Kidney (tissue), 14 donors: Measurements from ENCODE around the gene CAMTA1. TPM values are rescaled to one million over a fixed set of nuclear protein-coding genes. Genes with fewer than 3 reads are reported as not detected.

ENCODE experiments used
- DNase-seq, 5 donors: peaks; one replicate each; pipeline ENCODE4 v3.0.0-alpha.2; 2013 to 2020
- FAIRE-seq: peaks from 2 replicates; lab custom pipeline; 2012; peaks lifted over from hg19 to GRCh38; lab: Jason Lieb, UNC
- H3K27ac ChIP-seq, 2 donors: one replicate each; pipeline ENCODE4 v1.7.0; 2013; ENCODE audit warnings: low read depth in 2 of 2, low read length in 2 of 2, inconsistent platforms in 1 of 2
- H3K27me3 ChIP-seq: one replicate; pipeline ENCODE4 v1.7.1; 2013; ENCODE audit warnings: low read length, inconsistent platforms; ENCODE audit not compliant: control insufficient read depth, insufficient read depth
- H3K36me3 ChIP-seq, 3 donors: one replicate each; pipeline versions ENCODE4 v1.7.0 to v1.7.1; 2013; ENCODE audit warnings: low read length in 3 of 3, control low read depth in 1 of 3, inconsistent platforms in 1 of 3; ENCODE audit not compliant: insufficient read depth in 3 of 3, control insufficient read depth in 2 of 3
- H3K4me1 ChIP-seq, 3 donors: one replicate each; pipeline versions ENCODE4 v1.7.0 to v1.7.1; 2013; ENCODE audit warnings: low read length in 3 of 3, inconsistent platforms in 1 of 3, low read depth in 1 of 3; ENCODE audit not compliant: control insufficient read depth in 2 of 3, insufficient read depth in 2 of 3
- H3K4me3 ChIP-seq, 3 donors: one replicate each; pipeline versions ENCODE4 v1.7.0 to v1.8.1; 2013; ENCODE audit warnings: low read length in 3 of 3, control low read depth in 1 of 3, inconsistent platforms in 1 of 3
- H3K9ac ChIP-seq, 3 donors: one replicate each; pipeline versions ENCODE4 v1.7.0 to v1.7.1; 2013; ENCODE audit warnings: low read length in 3 of 3, control low read depth in 1 of 3, inconsistent platforms in 1 of 3
- H3K9me3 ChIP-seq, 3 donors: one replicate each; pipeline versions ENCODE4 v1.7.0 to v1.7.1; 2013; ENCODE audit warnings: low read length in 3 of 3, control low read depth in 1 of 3, inconsistent platforms in 1 of 3; ENCODE audit not compliant: control insufficient read depth in 2 of 3, insufficient read depth in 1 of 3
- intact Hi-C: fragments of 100-400 bp; cut with DNase I; formaldehyde crosslinking; loops from one replicate; pipeline ENCODE4 v1.11.1; 2022
- polyA plus RNA-seq: library from polyadenylated mRNA; stranded (reverse); fragments of 350-450 nt; fragmentation: Illumina TruSeq; extraction: RNeasy Lipid Tissue Mini Kit (QIAGEN cat#74804); gene quantifications from one replicate; pipeline ENCODE4 v1.2.3, GENCODE V29; 2014; ENCODE audit warnings: low read depth, low replicate concordance; ENCODE audit not compliant: insufficient read depth
- total RNA-seq: library from RNA; stranded (reverse); fragmentation: NEBNext Ultra II Directional; extraction: Animal tissue kit (Norgen Biotek cat#: 25700); gene quantifications from one replicate; pipeline ENCODE4 v1.2.1, GENCODE V29; 2021
- TF ChIP-seq, protein P1 (sequence below): IDR thresholded peaks from 3 replicates; pipeline ENCODE4 v1.5.1; 2012; ENCODE audit warnings: mild to moderate bottlenecking, moderate library complexity, borderline replicate concordance; ENCODE audit not compliant: insufficient read depth; ENCODE audit errors: extremely low read depth
- donor health status: control.
- donor health status: control.
- donor health status: control.
- donor health status: control.
- donor health status: control.
- donor health status: DM: yes; HTN: yes; CAD: no.
- donor health status: Normal renal cell carcinoma (clear cell type).

The CAMTA1 gene
- total and polyA plus RNA-seq, 2 donors from 2014 or later = 79.0 to 170 TPM

DNA sequence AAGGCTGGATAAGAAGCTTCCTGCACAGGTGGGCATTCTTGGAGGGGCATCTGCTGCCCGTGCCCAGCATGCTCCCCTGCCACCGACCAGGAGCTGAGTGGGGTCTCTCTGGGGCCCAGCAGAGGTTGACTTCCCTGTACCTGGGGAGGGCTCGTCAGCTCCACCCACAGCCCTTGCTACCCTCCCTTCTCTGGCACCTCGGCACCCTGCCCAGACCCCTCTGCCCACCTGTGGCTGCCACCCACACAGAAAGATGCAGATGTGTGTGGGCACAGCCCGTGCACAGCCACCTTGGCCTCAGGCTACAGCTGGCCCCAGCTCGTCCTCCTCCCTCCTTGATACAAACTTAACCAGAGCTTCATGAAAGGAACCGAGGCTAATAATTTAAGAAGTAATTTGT lies 744.7 kb downstream of the CAMTA1 start:
- Histone ChIP-seq H3K4me3 (no peak overlapping the region), H3K27ac (no peak overlapping the region), H3K27me3 (no peaks in the 10 kb centered on the region), H3K36me3 (no peaks in the 10 kb centered on the region), H3K9ac (no peak overlapping the region), H3K9me3 (no peaks in the 10 kb centered on the region), H3K4me1 (peaks cover 0 to 4% (median 2%) of the 10 kb centered on the region in 3 donors)
- TF ChIP-seq, protein P1, sequence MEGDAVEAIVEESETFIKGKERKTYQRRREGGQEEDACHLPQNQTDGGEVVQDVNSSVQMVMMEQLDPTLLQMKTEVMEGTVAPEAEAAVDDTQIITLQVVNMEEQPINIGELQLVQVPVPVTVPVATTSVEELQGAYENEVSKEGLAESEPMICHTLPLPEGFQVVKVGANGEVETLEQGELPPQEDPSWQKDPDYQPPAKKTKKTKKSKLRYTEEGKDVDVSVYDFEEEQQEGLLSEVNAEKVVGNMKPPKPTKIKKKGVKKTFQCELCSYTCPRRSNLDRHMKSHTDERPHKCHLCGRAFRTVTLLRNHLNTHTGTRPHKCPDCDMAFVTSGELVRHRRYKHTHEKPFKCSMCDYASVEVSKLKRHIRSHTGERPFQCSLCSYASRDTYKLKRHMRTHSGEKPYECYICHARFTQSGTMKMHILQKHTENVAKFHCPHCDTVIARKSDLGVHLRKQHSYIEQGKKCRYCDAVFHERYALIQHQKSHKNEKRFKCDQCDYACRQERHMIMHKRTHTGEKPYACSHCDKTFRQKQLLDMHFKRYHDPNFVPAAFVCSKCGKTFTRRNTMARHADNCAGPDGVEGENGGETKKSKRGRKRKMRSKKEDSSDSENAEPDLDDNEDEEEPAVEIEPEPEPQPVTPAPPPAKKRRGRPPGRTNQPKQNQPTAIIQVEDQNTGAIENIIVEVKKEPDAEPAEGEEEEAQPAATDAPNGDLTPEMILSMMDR = no peak
- FAIRE-seq (no peak), DNase-seq (peak in 2 of 5 donors; percentile 26 to 72)
- intact Hi-C loops = no loop called here

DNA sequence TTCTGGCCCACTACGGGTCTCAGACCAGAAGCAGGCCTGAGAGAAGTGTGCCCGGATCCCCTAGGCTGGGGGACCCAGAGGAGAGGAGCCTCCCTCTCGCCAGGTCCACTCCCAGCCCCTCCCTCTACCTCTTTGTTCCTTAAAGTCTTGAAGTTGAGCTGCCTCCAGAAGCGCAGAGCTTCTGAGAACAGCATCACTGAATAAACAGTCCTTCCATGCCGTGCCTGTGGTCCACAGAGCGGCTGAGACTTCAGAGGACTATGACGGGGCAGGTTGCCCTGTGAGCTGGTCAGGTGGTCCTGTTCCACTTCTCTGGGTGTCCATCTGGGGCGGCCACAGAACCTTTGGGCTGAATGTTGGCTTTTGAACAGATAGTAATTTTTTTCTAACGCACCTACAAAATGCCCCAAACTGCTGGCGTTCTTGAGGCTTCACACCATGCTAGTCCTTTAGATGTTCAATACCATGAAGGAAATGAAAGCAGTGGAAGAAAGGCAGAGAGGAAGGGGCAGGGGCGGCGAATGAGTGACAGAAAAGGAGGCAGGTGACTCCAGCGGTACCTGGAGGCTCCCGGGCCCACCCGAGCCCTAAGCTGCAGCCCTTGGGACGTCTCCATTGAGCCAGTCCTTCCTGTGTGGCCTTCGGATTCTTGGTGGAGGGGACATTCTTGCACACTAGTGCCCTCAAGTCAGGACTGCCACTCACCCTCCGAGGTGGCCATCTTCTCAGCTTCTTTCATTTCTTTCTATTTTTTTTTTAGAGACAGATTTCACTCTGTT lies 746.5 kb downstream of the CAMTA1 start:
- no peaks in the 10 kb centered on the region for H3K9me3 ChIP-seq
- FAIRE-seq = no peak
- DNase-seq = peak in 2 of 5 donors; percentile 28 to 35

DNA sequence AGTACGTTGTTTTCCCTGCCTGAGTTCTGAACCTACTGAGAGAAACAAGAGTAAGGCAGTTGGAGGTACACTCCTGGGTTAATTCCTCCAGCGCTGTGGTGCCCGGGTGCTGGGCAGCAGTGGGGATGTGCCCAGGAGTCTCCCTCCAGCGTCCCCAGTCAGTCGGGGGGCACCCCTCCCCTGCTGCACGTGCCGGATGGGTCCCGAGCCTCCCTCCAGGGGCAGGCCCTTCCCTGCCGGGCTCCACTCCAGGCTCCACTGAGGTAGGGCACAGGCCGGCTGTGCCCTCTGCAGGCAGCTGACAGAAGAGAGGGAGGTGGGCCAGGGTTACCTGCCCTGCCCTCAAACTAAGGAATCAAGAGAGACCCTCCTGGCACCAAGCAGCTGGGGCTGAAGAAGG lies 747.8 kb downstream of the CAMTA1 start:
- FAIRE-seq (no peak), DNase-seq (peak in 2 of 5 donors; percentile 33 to 52)
- Histone ChIP-seq H3K36me3 (no peaks in the 10 kb centered on the region), H3K4me3 (no peak overlapping the region), H3K9ac (no peak overlapping the region), H3K9me3 (no peaks in the 10 kb centered on the region), H3K27ac (no peak overlapping the region), H3K4me1 (peaks cover 0 to 12% (median 11%) of the 10 kb centered on the region in 3 donors), H3K27me3 (no peaks in the 10 kb centered on the region)
- intact Hi-C loops = no loop called here
- TF ChIP-seq, protein P1 = no peak

More for the DNA sequence above, 746.5 kb downstream of the CAMTA1 start:
- Histone ChIP-seq H3K27ac (no peak overlapping the region), H3K27me3 (no peaks in the 10 kb centered on the region), H3K36me3 (no peaks in the 10 kb centered on the region), H3K4me3 (no peak overlapping the region), H3K4me1 (peaks cover 0 to 12% (median 11%) of the 10 kb centered on the region in 3 donors), H3K9ac (no peak overlapping the region)
- intact Hi-C loops = no loop called here
- TF ChIP-seq, protein P1 = no peak
